RWPE1 (cell line): ENCODE measurements around the gene KIAA1614.
A peak's percentile ranks its signal among the peaks of the same experiment; 100 is the strongest.

Experiments
- CTCF ChIA-PET: fragments of 350-600 bp; sonication (Branson Sonifier 250); formaldehyde crosslinking; extraction: SDS; loops from one replicate; lab custom pipeline; 2021; lab: Yijun Ruan, JAX
- POLR2A ChIA-PET: fragments of 400-600 bp; formaldehyde crosslinking; extraction: SDS; loops from one replicate; lab custom pipeline; 2020; ENCODE audit warnings: antibody characterized with exemption; ENCODE audit not compliant: low non-redundant PET; lab: Yijun Ruan, JAX
- DNase-seq: peaks from one replicate; pipeline ENCODE4 v3.0.0; 2012; ENCODE audit warnings: low spot score
- H3K27ac ChIP-seq: fragments of 450-650 bp; 2 replicates; pipeline ENCODE4 v1.5.1; 2017
- CTCF ChIP-seq: fragments of 450-650 bp; conservative IDR thresholded peaks from 2 replicates; pipeline ENCODE4 v1.5.1; 2017; ENCODE audit warnings: low read depth, mild to moderate bottlenecking

KIAA1614 gene

GRCh38 chr1:180906511-180906910, 6.2 kb upstream of the KIAA1614 start:
- TF ChIP-seq CTCF = no peak
- ChIA-PET CTCF (interaction anchor here (0.6 to 0.7 kb wide), 2 partner anchors 236 to 1556 kb away, joined by 3 read pairs; no protein-coding TSS in a partner anchor), POLR2A (interaction anchor here (0.7 kb wide), 1 partner anchor 9 kb away, joined by 3 read pairs; no protein-coding TSS in a partner anchor)

GRCh38 chr1:180907313-180908055, 5.2 kb upstream of the KIAA1614 start:
- no peak for DNase-seq
- ChIA-PET POLR2A (no interaction called here), CTCF (no interaction called here)
- no peak overlapping the region for H3K27ac ChIP-seq
- no peak for TF ChIP-seq CTCF

More at GRCh38 chr1:180906511-180906910, 6.2 kb upstream of the KIAA1614 start:
- no peak overlapping the region for H3K27ac ChIP-seq
- no peak for DNase-seq

- DNase-seq = no peak
- ChIA-PET POLR2A (no interaction called here), CTCF (interaction anchor here (0.9 kb wide), 1 partner anchor 282 kb away, joined by 4 read pairs; no protein-coding TSS in a partner anchor)
- no peak for TF ChIP-seq CTCF
- H3K27ac ChIP-seq = no peak overlapping the region
Measured at GRCh38 chr1:180908074-180908765, 4.5 kb upstream of the KIAA1614 start.

GRCh38 chr1:180909005-180909414, 3.7 kb upstream of the KIAA1614 start:
- POLR2A ChIA-PET = no interaction called here
- CTCF ChIA-PET = interaction anchor here (0.9 kb wide), 1 partner anchor 281 kb away, joined by 4 read pairs; no protein-coding TSS in a partner anchor
- no peak overlapping the region for H3K27ac ChIP-seq
- no peak for DNase-seq
- TF ChIP-seq CTCF = no peak

GRCh38 chr1:180909462-180909976, 3.2 kb upstream of the KIAA1614 start:
- ChIA-PET POLR2A (no interaction called here), CTCF (interaction anchor here (0.7 kb wide), 1 partner anchor 248 kb away, joined by 4 read pairs; no protein-coding TSS in a partner anchor)
- no peak for DNase-seq
- TF ChIP-seq CTCF = no peak
- no peak overlapping the region for H3K27ac ChIP-seq

DNA sequence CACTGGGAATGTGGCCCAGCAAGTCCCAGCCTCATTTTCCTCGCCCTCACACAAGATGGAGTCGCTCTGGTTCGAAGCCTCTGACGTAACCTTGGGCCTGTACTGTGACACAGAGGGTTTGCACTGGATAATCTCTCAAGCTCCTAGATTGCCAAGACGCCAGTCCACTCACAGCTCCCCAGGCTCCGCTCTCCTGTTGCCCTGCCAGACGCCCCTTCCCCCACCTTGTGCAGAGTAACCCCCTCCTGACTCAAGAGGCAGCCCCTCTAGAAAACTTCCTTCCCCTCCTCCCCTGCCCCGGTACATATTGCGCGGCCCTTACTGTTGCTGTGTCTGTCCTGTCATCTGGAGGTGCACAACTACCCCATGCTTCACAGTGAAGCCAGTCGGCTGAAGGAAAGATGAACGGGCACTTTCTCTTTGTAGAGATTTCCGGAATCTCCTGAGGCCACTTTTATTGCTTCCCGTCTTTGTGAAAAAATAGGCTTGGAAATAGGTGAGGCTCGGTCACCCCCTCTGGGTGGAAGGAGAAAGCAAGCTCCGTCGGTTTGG, 981 bp upstream of the KIAA1614 start:
- ChIA-PET POLR2A (no interaction called here), CTCF (interaction anchor here (1.7 kb wide), 1 partner anchor 396 kb away, joined by 6 read pairs; no protein-coding TSS in a partner anchor)
- no peak for DNase-seq
- H3K27ac ChIP-seq = peak overlapping the region; percentile 80
- no peak for TF ChIP-seq CTCF
